Stimulated activated naive B cell treated with anti-CD40 and anti-IgM and Interleukin-4, amounts not matched to agents 10 μg/mL and 1 μg/mL and 100 μg/mL, for 72 hours (primary cell): ENCODE results near the gene CHRNB2.

Experiments
- ATAC-seq, 2 donors: fragments of 150-1000 bp; cut with Tn5 transposase; replicated peaks; 2 replicates each; pipeline ENCODE4 v1.10.0; 2021; ENCODE audit warnings: moderate library complexity in 1 of 2
- DNase-seq: peaks from one replicate; pipeline ENCODE4 v3.0.0; 2021
- H3K27ac Mint-ChIP-seq: one replicate; pipeline ENCODE4 v1.8.0; 2022; ENCODE audit warnings: mild to moderate bottlenecking, mixed read lengths
- H3K27me3 Mint-ChIP-seq, 2 donors: one replicate each; pipeline ENCODE4 v1.8.0; 2022; ENCODE audit warnings: mixed read lengths in 2 of 2
- H3K36me3 Mint-ChIP-seq, 2 donors: one replicate each; pipeline ENCODE4 v1.8.0; 2022; ENCODE audit warnings: mixed read lengths in 2 of 2, mild to moderate bottlenecking in 1 of 2
- H3K4me1 Mint-ChIP-seq, 2 donors: one replicate each; pipeline ENCODE4 v1.8.0; 2022; ENCODE audit warnings: mixed read lengths in 2 of 2, mild to moderate bottlenecking in 1 of 2
- H3K4me3 Mint-ChIP-seq, 2 donors: one replicate each; pipeline ENCODE4 v1.8.0; 2022; ENCODE audit warnings: mild to moderate bottlenecking in 2 of 2, mixed read lengths in 2 of 2, moderate library complexity in 1 of 2
- H3K9me3 Mint-ChIP-seq, 2 donors: one replicate each; pipeline ENCODE4 v1.8.0; 2022; ENCODE audit warnings: mixed read lengths in 2 of 2, mild to moderate bottlenecking in 1 of 2

Gene CHRNB2

GRCh38 chr1:154547105-154547732, 20.4 kb upstream of the CHRNB2 start:
- Mint-ChIP-seq H3K4me1 (peaks cover 17 to 31% of the 10 kb centered on the region in 2 donors), H3K4me3 (no peak overlapping the region)

GRCh38 chr1:154548028-154548427, 19.6 kb upstream of the CHRNB2 start:
- no peak overlapping the region for H3K4me3 Mint-ChIP-seq
- H3K27me3 Mint-ChIP-seq: peaks cover 4 to 9% of the 10 kb centered on the region in 2 donors
- ATAC-seq (no peak), DNase-seq (no peak)
- H3K36me3 Mint-ChIP-seq: peaks cover 16 to 44% of the 10 kb centered on the region in 2 donors
- no peaks in the 10 kb centered on the region for H3K9me3 Mint-ChIP-seq
- peaks cover 17 to 37% of the 10 kb centered on the region in 2 donors for H3K4me1 Mint-ChIP-seq
- H3K27ac Mint-ChIP-seq: no peak overlapping the region

More at GRCh38 chr1:154547105-154547732, 20.4 kb upstream of the CHRNB2 start:
- no peak for ATAC-seq
- Mint-ChIP-seq H3K9me3 (no peaks in the 10 kb centered on the region), H3K36me3 (peaks cover 14 to 37% of the 10 kb centered on the region in 2 donors), H3K27me3 (peaks cover 4 to 10% of the 10 kb centered on the region in 2 donors), H3K27ac (no peak overlapping the region)
- no peak for DNase-seq

GRCh38 chr1:154549202-154549770, 18.3 kb upstream of the CHRNB2 start:
- DNase-seq (no peak), ATAC-seq (no peak)
- H3K9me3 Mint-ChIP-seq: no peaks in the 10 kb centered on the region
- H3K4me3 Mint-ChIP-seq: no peak overlapping the region
- H3K27me3 Mint-ChIP-seq: peaks cover 4 to 9% of the 10 kb centered on the region in 2 donors
- H3K27ac Mint-ChIP-seq: no peak overlapping the region
- peaks cover 19 to 44% of the 10 kb centered on the region in 2 donors for H3K4me1 Mint-ChIP-seq
- H3K36me3 Mint-ChIP-seq: peaks cover 22 to 54% of the 10 kb centered on the region in 2 donors

- DNase-seq (no peak), ATAC-seq (no peak)
- H3K4me1 Mint-ChIP-seq: peaks cover 19 to 44% of the 10 kb centered on the region in 2 donors
- peaks cover 26 to 61% of the 10 kb centered on the region in 2 donors for H3K36me3 Mint-ChIP-seq
- no peaks in the 10 kb centered on the region for H3K9me3 Mint-ChIP-seq
- peak overlapping the region; percentile 2 for H3K27ac Mint-ChIP-seq
- no peak overlapping the region for H3K4me3 Mint-ChIP-seq
- peaks cover 0 to 2% of the 10 kb centered on the region in 2 donors for H3K27me3 Mint-ChIP-seq
These were observed 17.5 kb upstream of the CHRNB2 start for GRCh38 chr1:154550070-154550469.

GRCh38 chr1:154550657-154551056, 16.9 kb upstream of the CHRNB2 start:
- H3K27me3 Mint-ChIP-seq: no peaks in the 10 kb centered on the region
- peaks cover 30 to 66% of the 10 kb centered on the region in 2 donors for H3K36me3 Mint-ChIP-seq
- ATAC-seq (no peak), DNase-seq (no peak)
- H3K9me3 Mint-ChIP-seq: no peaks in the 10 kb centered on the region
- peak overlapping the region; percentile 2 for H3K27ac Mint-ChIP-seq
- H3K4me1 Mint-ChIP-seq: peaks cover 19 to 50% of the 10 kb centered on the region in 2 donors
- no peak overlapping the region for H3K4me3 Mint-ChIP-seq

GRCh38 chr1:154551474-154551873, 16.1 kb upstream of the CHRNB2 start:
- H3K4me3 Mint-ChIP-seq: no peak overlapping the region
- H3K27ac Mint-ChIP-seq: peak overlapping the region; percentile 59
- H3K27me3 Mint-ChIP-seq: no peaks in the 10 kb centered on the region
- ATAC-seq (no peak), DNase-seq (no peak)
- peaks cover 31 to 73% of the 10 kb centered on the region in 2 donors for H3K36me3 Mint-ChIP-seq
- no peaks in the 10 kb centered on the region for H3K9me3 Mint-ChIP-seq
- peaks cover 23 to 58% of the 10 kb centered on the region in 2 donors for H3K4me1 Mint-ChIP-seq

- ATAC-seq (no peak), DNase-seq (no peak)
- peaks cover 23 to 64% of the 10 kb centered on the region in 2 donors for H3K4me1 Mint-ChIP-seq
- peak overlapping the region; percentile 59 for H3K27ac Mint-ChIP-seq
- H3K4me3 Mint-ChIP-seq: no peak overlapping the region
- H3K36me3 Mint-ChIP-seq: peaks cover 33 to 74% of the 10 kb centered on the region in 2 donors
- H3K9me3 Mint-ChIP-seq: no peaks in the 10 kb centered on the region
- no peaks in the 10 kb centered on the region for H3K27me3 Mint-ChIP-seq
These were observed 15.5 kb upstream of the CHRNB2 start for GRCh38 chr1:154552036-154552435.

GRCh38 chr1:154553056-154554030, 14.2 kb upstream of the CHRNB2 start:
- Mint-ChIP-seq H3K4me1 (peaks cover 28 to 73% of the 10 kb centered on the region in 2 donors), H3K27me3 (no peaks in the 10 kb centered on the region), H3K9me3 (no peaks in the 10 kb centered on the region), H3K27ac (no peak overlapping the region), H3K36me3 (peaks cover 33 to 74% of the 10 kb centered on the region in 2 donors), H3K4me3 (no peak overlapping the region)
- ATAC-seq: no peak
- no peak for DNase-seq

- Mint-ChIP-seq H3K4me1 (peaks cover 21 to 60% of the 10 kb centered on the region in 2 donors), H3K27me3 (no peaks in the 10 kb centered on the region), H3K9me3 (no peaks in the 10 kb centered on the region), H3K4me3 (peak overlapping the region; percentile 23 to 89), H3K36me3 (peaks cover 24 to 51% of the 10 kb centered on the region in 2 donors), H3K27ac (peak overlapping the region; percentile 20)
- ATAC-seq (no peak), DNase-seq (no peak)
These were observed 11.2 kb upstream of the CHRNB2 start for GRCh38 chr1:154556422-154556821.

- DNase-seq (no peak), ATAC-seq (no peak)
- Mint-ChIP-seq H3K9me3 (no peaks in the 10 kb centered on the region), H3K4me1 (peaks cover 20 to 50% of the 10 kb centered on the region in 2 donors), H3K4me3 (peak overlapping the region; percentile 89 to 90), H3K36me3 (peaks cover 19 to 42% of the 10 kb centered on the region in 2 donors), H3K27ac (peak overlapping the region; percentile 93), H3K27me3 (no peaks in the 10 kb centered on the region)
These were observed 10.2 kb upstream of the CHRNB2 start for GRCh38 chr1:154557248-154557938.

GRCh38 chr1:154557939-154558719, 9.4 kb upstream of the CHRNB2 start, which contains the start of gene UBE2Q1:
UBE2Q1 (minus strand) TSS chr1:154558662; CDS start chr1:154558553, 109 bp downstream.
- ATAC-seq (peak; percentile 12 to 15), DNase-seq (peak; percentile 18)
- peak within 1 kb of the TSS; percentile 92 to 95 for H3K4me3 Mint-ChIP-seq
- H3K9me3 Mint-ChIP-seq: no peaks in the 10 kb centered on the region
- H3K36me3 Mint-ChIP-seq: peaks cover 16 to 36% of the 10 kb centered on the region in 2 donors
- peaks cover 20 to 46% of the 10 kb centered on the region in 2 donors for H3K4me1 Mint-ChIP-seq
- H3K27me3 Mint-ChIP-seq: no peaks in the 10 kb centered on the region
- peak within 1 kb of the TSS; percentile 93 for H3K27ac Mint-ChIP-seq

- ATAC-seq (peak; percentile 94 to 95), DNase-seq (peak; percentile 99)
- peak overlapping the region; percentile 92 for H3K27ac Mint-ChIP-seq
- peak overlapping the region; percentile 92 to 95 for H3K4me3 Mint-ChIP-seq
- H3K9me3 Mint-ChIP-seq: no peaks in the 10 kb centered on the region
- no peaks in the 10 kb centered on the region for H3K27me3 Mint-ChIP-seq
- H3K4me1 Mint-ChIP-seq: peaks cover 18 to 39% of the 10 kb centered on the region in 2 donors
- peaks cover 10 to 29% of the 10 kb centered on the region in 2 donors for H3K36me3 Mint-ChIP-seq
These were observed 8.7 kb upstream of the CHRNB2 start for GRCh38 chr1:154558720-154559465.
